ENCODE data around the gene SORCS2. TPM values are rescaled to one million over a fixed set of nuclear protein-coding genes. Genes with fewer than 3 reads are reported as not detected.

The SORCS2 gene
- total RNA-seq, 3 donors from 2014 or later: 0.66 to 1.3 (median 0.80) TPM

DNA sequence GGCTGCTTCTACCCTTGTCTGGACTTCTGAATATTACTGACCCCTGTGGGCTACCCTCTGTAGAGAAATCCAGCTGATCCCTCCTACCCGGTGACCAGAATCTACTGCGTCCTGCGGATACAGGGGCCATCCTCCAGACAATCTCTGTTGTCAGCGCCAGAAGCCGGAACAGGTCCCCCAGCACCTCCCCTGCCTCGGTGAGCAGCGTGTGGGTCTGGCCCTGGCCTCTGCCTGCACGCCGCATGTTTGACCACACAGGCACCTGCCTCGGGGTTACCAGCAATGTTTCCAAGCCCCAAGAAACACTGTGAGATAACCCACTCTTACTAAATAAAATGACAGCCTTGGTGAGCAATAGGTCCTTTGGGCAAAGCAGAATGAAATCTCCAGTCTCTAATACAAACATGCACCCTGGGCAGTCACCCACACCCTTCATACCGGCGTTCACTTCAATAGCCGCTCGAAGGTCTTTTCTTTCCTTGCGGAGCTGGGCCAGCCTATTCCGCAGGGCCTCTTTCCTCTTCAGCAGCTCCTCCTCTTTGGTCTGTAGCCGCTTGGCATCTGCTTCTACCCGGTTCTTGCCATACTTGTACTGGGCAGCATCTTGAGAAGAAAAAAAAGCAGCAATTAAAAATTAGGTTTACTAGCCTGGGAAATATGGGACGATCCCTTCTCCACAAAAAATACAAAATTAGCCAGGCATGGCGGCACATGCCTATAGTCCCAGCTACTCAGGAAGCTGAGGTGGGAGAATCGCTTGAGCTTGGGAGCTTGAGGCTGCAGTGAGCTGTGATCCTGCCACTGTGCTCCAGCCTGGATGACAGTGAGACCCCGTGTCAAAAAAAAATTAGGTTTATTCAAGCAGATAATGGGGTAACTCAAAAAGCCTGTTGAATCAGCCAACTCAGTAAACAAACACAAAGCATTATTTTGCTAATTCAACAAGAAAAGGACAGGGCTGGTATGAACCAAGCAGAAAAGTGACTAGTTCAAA, 582.3 kb downstream of the SORCS2 start:
- Histone ChIP-seq H3K27ac (no peak overlapping the region), H3K27me3 (no peaks in the 10 kb centered on the region), H3K36me3 (no peaks in the 10 kb centered on the region), H3K4me3 (no peak overlapping the region), H3K4me1 (no peaks in the 10 kb centered on the region), H3K9me3 (no peaks in the 10 kb centered on the region)
- intact Hi-C loops (cut with DNase I; ENCODE audit: low total_unique reads): no loop called here
- TF ChIP-seq POLR2A (IDR thresholded peaks at IDR 0.05) (no peak), POLR2AphosphoS5 (IDR thresholded peaks at IDR 0.05) (no peak)
- TF ChIP-seq, protein P1, sequence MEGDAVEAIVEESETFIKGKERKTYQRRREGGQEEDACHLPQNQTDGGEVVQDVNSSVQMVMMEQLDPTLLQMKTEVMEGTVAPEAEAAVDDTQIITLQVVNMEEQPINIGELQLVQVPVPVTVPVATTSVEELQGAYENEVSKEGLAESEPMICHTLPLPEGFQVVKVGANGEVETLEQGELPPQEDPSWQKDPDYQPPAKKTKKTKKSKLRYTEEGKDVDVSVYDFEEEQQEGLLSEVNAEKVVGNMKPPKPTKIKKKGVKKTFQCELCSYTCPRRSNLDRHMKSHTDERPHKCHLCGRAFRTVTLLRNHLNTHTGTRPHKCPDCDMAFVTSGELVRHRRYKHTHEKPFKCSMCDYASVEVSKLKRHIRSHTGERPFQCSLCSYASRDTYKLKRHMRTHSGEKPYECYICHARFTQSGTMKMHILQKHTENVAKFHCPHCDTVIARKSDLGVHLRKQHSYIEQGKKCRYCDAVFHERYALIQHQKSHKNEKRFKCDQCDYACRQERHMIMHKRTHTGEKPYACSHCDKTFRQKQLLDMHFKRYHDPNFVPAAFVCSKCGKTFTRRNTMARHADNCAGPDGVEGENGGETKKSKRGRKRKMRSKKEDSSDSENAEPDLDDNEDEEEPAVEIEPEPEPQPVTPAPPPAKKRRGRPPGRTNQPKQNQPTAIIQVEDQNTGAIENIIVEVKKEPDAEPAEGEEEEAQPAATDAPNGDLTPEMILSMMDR (IDR thresholded peaks at IDR 0.05): no peak
- peak in 1 of 2 donors; percentile 10 for DNase-seq (ENCODE audit: low spot score in 2 of 2)

DNA sequence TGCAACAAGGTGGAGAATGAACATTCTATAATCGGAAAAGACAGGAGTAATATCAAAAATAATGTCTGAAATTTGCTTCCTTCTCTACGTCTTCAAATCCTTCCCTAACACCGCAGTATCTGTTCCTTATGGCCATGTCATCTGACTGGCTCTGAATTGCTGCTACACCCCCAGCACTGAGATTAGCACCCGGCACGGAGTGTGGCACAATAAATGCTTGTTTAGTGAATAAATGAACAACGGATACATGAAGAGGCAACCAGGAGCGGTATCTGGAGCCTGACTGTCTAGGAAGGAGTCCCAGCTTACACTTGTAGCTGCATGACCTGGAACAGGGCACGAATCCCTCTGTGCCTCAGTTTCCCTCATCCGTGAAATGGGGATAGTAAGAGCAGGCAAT, 583.1 kb downstream of the SORCS2 start:
- no peak for DNase-seq (ENCODE audit: low spot score in 2 of 2)
- intact Hi-C loops (cut with DNase I; ENCODE audit: low total_unique reads): no loop called here
- H3K4me3 ChIP-seq: no peak overlapping the region
- H3K4me1 ChIP-seq: no peaks in the 10 kb centered on the region
- no peaks in the 10 kb centered on the region for H3K27me3 ChIP-seq
- no peaks in the 10 kb centered on the region for H3K36me3 ChIP-seq
- TF ChIP-seq, protein P1 (IDR thresholded peaks at IDR 0.05): no peak
- TF ChIP-seq POLR2AphosphoS5 (IDR thresholded peaks at IDR 0.05): no peak
- TF ChIP-seq POLR2A (IDR thresholded peaks at IDR 0.05): no peak
- H3K27ac ChIP-seq: no peak overlapping the region
- no peaks in the 10 kb centered on the region for H3K9me3 ChIP-seq

DNA sequence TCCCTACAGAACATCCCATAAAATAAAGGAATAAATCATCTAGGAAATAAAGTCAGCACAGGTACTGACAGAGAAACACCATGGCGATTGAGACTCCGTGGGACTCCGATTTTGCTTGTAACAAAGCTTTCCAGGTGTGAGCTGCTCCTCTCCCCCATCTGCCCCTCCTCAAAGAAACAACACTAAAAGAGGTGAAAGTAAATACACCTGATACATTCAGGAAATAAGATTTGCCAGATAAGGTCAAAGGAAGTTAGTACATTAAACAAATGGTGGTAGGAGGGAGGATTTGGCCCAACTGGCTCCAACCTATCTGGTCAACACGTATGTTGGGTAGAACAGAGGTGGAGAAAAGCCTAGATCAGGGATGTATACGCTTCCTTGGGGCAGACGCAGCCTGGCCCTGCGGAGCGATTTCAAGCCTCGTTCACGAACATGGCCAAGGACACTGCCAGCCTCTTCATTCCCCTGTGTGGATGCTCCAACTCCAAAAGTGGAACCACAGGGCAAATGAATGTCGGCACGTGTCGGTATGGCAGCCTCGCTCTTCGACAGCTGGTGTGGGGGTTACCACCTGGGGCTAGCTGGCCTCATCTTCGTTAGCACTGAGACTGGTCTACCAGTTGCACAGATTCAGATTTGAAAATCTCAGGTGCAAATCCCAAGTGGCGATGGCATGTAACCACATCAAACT, 584.8 kb downstream of the SORCS2 start:
- H3K4me3 ChIP-seq: no peak overlapping the region
- peak in 1 of 2 donors; percentile 30 for DNase-seq (ENCODE audit: low spot score in 2 of 2)
- no peaks in the 10 kb centered on the region for H3K27me3 ChIP-seq
- no peak overlapping the region for H3K27ac ChIP-seq
- TF ChIP-seq POLR2A (IDR thresholded peaks at IDR 0.05) (no peak), POLR2AphosphoS5 (IDR thresholded peaks at IDR 0.05) (no peak)
- no peaks in the 10 kb centered on the region for H3K36me3 ChIP-seq
- intact Hi-C loops (cut with DNase I; ENCODE audit: low total_unique reads): no loop called here
- H3K9me3 ChIP-seq: no peaks in the 10 kb centered on the region
- no peaks in the 10 kb centered on the region for H3K4me1 ChIP-seq

DNA sequence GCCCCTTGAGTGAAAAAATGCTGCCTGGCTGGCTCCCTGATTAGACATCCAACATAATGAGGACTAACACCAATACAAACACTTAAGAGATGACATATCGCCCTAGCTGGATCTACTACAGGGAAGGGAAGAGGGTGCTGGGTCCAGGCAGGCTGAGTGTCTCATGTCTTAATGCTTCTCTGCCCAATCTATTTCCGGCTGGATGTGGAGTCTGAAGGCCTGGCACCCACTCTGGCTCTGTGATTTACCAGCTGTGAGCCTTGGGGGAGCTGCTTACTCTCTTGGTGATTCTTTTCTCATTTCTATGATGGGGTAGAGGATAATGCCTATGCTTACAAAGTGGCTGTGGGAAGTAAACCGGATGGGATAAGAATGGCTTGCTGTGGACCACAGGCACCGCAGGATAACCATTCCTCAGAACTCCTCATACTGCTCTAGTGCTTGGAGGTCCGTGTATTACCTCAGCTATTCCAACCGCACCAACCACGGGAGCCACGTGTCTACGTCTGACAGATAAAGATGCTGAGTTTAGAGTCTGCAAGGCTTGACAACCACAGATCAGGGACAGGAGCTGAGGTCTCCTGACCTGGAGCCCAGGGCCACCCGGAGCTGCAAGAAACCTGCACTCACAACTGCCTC, 585.7 kb downstream of the SORCS2 start:
- Histone ChIP-seq H3K9me3 (no peaks in the 10 kb centered on the region), H3K27me3 (no peaks in the 10 kb centered on the region), H3K36me3 (no peaks in the 10 kb centered on the region), H3K4me3 (no peak overlapping the region), H3K27ac (no peak overlapping the region), H3K4me1 (no peaks in the 10 kb centered on the region)
- no peak for TF ChIP-seq POLR2AphosphoS5 (IDR thresholded peaks at IDR 0.05)
- TF ChIP-seq, protein P1 (IDR thresholded peaks at IDR 0.05): no peak
- TF ChIP-seq POLR2A (IDR thresholded peaks at IDR 0.05): no peak
- DNase-seq (ENCODE audit: low spot score in 2 of 2): peak in 1 of 2 donors; percentile 36
- intact Hi-C loops (cut with DNase I; ENCODE audit: low total_unique reads): no loop called here

Data from breast epithelium (tissue), 4 donors.